Endodermal cell (in vitro differentiated cells): ENCODE data around the gene SLC15A5. TPM values are rescaled to one million over a fixed set of nuclear protein-coding genes. Genes with fewer than 3 reads are reported as not detected.

Experiments used
- DNase-seq: peaks from one replicate; pipeline ENCODE4 v3.0.0-alpha.2; 2017
- H3K27ac ChIP-seq: 2 replicates; pipeline ENCODE4 v1.5.1; 2013; ENCODE audit warnings: mild to moderate bottlenecking, low read depth, low read length, moderate library complexity
- H3K27me3 ChIP-seq: 2 replicates; pipeline ENCODE4 v1.6.1; 2013; ENCODE audit warnings: mild to moderate bottlenecking, low read length, moderate library complexity; ENCODE audit not compliant: insufficient read depth, control insufficient read depth, poor library complexity, severe bottlenecking
- H3K36me3 ChIP-seq: 2 replicates; pipeline ENCODE4 v1.7.0; 2013; ENCODE audit warnings: mild to moderate bottlenecking, low read length, moderate library complexity; ENCODE audit not compliant: control insufficient read depth, insufficient read depth
- H3K4me1 ChIP-seq: one replicate; pipeline ENCODE4 v1.7.0; 2013; ENCODE audit warnings: low read length; ENCODE audit not compliant: control insufficient read depth, insufficient read depth
- H3K4me3 ChIP-seq: 2 replicates; pipeline ENCODE4 v1.5.1; 2013; ENCODE audit warnings: mild to moderate bottlenecking, low read length, moderate library complexity
- H3K9ac ChIP-seq: 2 replicates; pipeline ENCODE4 v1.6.1; 2013; ENCODE audit warnings: mild to moderate bottlenecking, low read length, moderate library complexity; ENCODE audit not compliant: poor library complexity, severe bottlenecking; ENCODE audit errors: extremely low read depth
- H3K9me3 ChIP-seq: 2 replicates; pipeline ENCODE4 v1.6.1; 2013; ENCODE audit warnings: mild to moderate bottlenecking, low read length, moderate library complexity; ENCODE audit not compliant: control insufficient read depth
- H3K27ac Mint-ChIP-seq: 2 replicates; pipeline ENCODE4 v1.8.0; 2020; ENCODE audit warnings: mixed read lengths
- H3K27me3 Mint-ChIP-seq: 2 replicates; pipeline ENCODE4 v1.8.0; 2021; ENCODE audit warnings: mild to moderate bottlenecking, mixed read lengths; ENCODE audit not compliant: insufficient read depth
- H3K36me3 Mint-ChIP-seq: 2 replicates; pipeline ENCODE4 v1.8.0; 2020; ENCODE audit warnings: low read depth, mixed read lengths
- H3K4me1 Mint-ChIP-seq: 2 replicates; pipeline ENCODE4 v1.8.0; 2020; ENCODE audit warnings: mixed read lengths
- H3K4me3 Mint-ChIP-seq: 2 replicates; pipeline ENCODE4 v1.8.0; 2020; ENCODE audit warnings: mild to moderate bottlenecking, moderate library complexity, mixed read lengths
- H3K9me3 Mint-ChIP-seq: 2 replicates; pipeline ENCODE4 v1.8.0; 2020; ENCODE audit warnings: mild to moderate bottlenecking, mixed read lengths
- CTCF ChIP-seq: fragments of 200-600 bp; sonication (generic); conservative IDR thresholded peaks from 2 replicates; pipeline ENCODE4 v1.5.0; 2021; ENCODE audit warnings: antibody characterized with exemption, mild to moderate bottlenecking
- WGBS, 2 experiments: methylation state at CpG; one replicate each; pipeline versions ENCODE4 v1.1.5 to v1.1.7; 2013; ENCODE audit warnings: missing lambda C conversion rate in 2 of 2, mixed read lengths in 1 of 2; ENCODE audit not compliant: insufficient coverage in 1 of 2, insufficient read length in 1 of 2; 5-methylcytosine and 5-hydroxymethylcytosine counted together
- total RNA-seq, 2 donors: library from RNA; stranded (reverse); fragmentation: NEBNext Ultra II Directional in 1 of 2; extraction: Animal tissue kit (Norgen Biotek cat#: 25700) in 1 of 2; gene quantifications; 2 replicates in 1 of 2; 3 replicates in 1 of 2; pipeline ENCODE4 v1.2.1, GENCODE V29; 2021

The SLC15A5 gene
- total RNA-seq, 2 donors from 2014 or later = not detected

- H3K4me3 ChIP-seq = no peak overlapping the region
- TF ChIP-seq CTCF = no peak
- peaks cover 5% of the 10 kb centered on the region for H3K4me1 ChIP-seq
- H3K9ac ChIP-seq = no peak overlapping the region
- H3K27me3 ChIP-seq = no peaks in the 10 kb centered on the region
- peaks cover 16% of the 10 kb centered on the region for H3K4me1 Mint-ChIP-seq
- no peaks in the 10 kb centered on the region for H3K36me3 Mint-ChIP-seq
- no peak overlapping the region for H3K4me3 Mint-ChIP-seq
- H3K9me3 ChIP-seq = no peaks in the 10 kb centered on the region
- no peaks in the 10 kb centered on the region for H3K9me3 Mint-ChIP-seq
- H3K27ac ChIP-seq = no peak overlapping the region
- no peak for DNase-seq
- no peaks in the 10 kb centered on the region for H3K36me3 ChIP-seq
- no peak overlapping the region for H3K27ac Mint-ChIP-seq
- no peaks in the 10 kb centered on the region for H3K27me3 Mint-ChIP-seq
Measured at GRCh38 chr12:16154990-16155389, 122.5 kb downstream of the SLC15A5 start.

DNA sequence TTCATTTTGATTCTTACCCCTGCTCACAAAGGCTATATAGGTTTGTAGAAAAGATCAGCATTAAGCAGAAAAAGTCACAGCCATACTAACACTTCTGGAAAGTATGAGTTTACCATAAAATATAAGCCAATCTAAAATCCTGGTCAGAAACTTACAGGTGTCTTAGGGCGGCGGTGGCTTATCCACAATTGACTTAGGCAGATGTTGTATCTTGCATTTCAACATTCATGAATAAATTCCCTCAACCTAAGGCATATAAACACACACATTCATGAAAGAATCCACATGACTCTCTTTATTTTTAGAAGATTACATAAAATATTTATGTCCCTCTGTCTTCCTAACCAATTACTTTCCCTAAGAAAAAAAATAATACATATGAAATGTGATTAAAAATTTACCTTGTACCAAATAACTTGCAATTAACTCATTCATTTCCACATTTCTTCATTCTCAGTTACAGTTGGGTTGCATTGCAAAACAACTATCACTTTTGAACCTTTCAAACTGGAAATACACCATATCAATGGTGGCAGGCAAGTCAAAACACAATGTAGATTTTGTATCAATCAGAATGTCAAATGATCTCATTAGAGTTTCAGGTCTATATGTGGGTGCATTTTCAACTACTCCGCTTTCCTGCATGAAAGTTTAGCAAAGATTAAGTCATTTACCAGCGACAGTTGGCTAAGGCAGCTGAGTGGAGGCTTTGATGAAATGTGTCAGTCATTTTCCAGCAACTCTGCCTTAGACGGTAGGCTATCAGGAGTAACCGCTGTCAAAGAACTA lies 124.4 kb downstream of the SLC15A5 start:
- no peak overlapping the region for H3K27ac ChIP-seq
- no peak overlapping the region for H3K4me3 Mint-ChIP-seq
- H3K4me3 ChIP-seq = no peak overlapping the region
- H3K27me3 ChIP-seq = no peaks in the 10 kb centered on the region
- H3K9me3 ChIP-seq = no peaks in the 10 kb centered on the region
- no peak for TF ChIP-seq CTCF
- no peak overlapping the region for H3K27ac Mint-ChIP-seq
- no peaks in the 10 kb centered on the region for H3K36me3 Mint-ChIP-seq
- no peaks in the 10 kb centered on the region for H3K36me3 ChIP-seq
- peaks cover 16% of the 10 kb centered on the region for H3K4me1 Mint-ChIP-seq
- 93 to 95% methylated on average over 2 to 5 of the region's 6 CpGs for WGBS, 2 experiments
- no peak overlapping the region for H3K9ac ChIP-seq
- peaks cover 6% of the 10 kb centered on the region for H3K4me1 ChIP-seq
- H3K27me3 Mint-ChIP-seq = no peaks in the 10 kb centered on the region
- no peaks in the 10 kb centered on the region for H3K9me3 Mint-ChIP-seq
- no peak for DNase-seq

DNA sequence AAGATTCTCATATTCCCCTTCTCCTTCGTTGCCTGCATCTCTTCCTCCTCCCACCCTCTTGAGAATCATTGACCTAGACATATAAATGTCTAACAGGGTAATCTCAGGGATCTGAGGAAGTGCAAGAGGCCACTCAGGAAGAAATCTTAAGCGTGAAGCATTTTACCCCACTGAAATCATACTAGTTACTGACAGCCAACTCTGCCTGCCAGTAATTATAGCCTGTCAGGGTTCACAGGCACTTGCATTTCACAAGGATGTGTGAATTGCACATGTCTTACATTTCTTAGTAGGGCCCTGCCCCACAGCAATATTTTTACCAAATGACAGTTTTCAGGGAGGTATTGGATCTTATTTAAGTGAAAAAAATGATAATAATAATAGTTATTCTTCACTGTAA lies 127.2 kb downstream of the SLC15A5 start:
- Mint-ChIP-seq H3K36me3 (no peaks in the 10 kb centered on the region), H3K4me1 (peaks cover 16% of the 10 kb centered on the region), H3K4me3 (no peak overlapping the region), H3K9me3 (no peaks in the 10 kb centered on the region), H3K27ac (no peak overlapping the region), H3K27me3 (no peaks in the 10 kb centered on the region)
- Histone ChIP-seq H3K4me1 (peaks cover 14% of the 10 kb centered on the region), H3K27me3 (no peaks in the 10 kb centered on the region), H3K27ac (no peak overlapping the region), H3K9ac (no peak overlapping the region), H3K9me3 (no peaks in the 10 kb centered on the region), H3K36me3 (no peaks in the 10 kb centered on the region), H3K4me3 (no peak overlapping the region)
- WGBS, 2 experiments = 73 to 83% methylated on average over 1 to 2 of the region's 2 CpGs
- no peak for DNase-seq
- TF ChIP-seq CTCF = no peak
